ENCODE results near the gene RIC8A.

- no peak for TF ChIP-seq CTCF (IDR thresholded peaks at IDR 0.05; ENCODE audit: low read depth, low read length)
- TF ChIP-seq EZH2phosphoT487 (IDR thresholded peaks at IDR 0.05; ENCODE audit: low read depth), result no peak
Measured at GRCh38 chr11:221539-221938, 14.0 kb downstream of the RIC8A start.
